GM12878 (cell line): ENCODE measurements around the gene CAMKMT. TPM values are rescaled to one million over a fixed set of nuclear protein-coding genes. Genes with fewer than 3 reads are reported as not detected.

Experiments
- ATAC-seq: fragments of 200-7000 bp; cut with Tn5 transposase; 3 replicates; pipeline ENCODE4 v1.9.1; 2020; ENCODE audit warnings: mild to moderate bottlenecking, moderate library complexity
- BruUV-seq: library from RNA; stranded (reverse); fragments of 400-500 nt; replicated peaks from 2 replicates; lab custom pipeline; 2021; lab: Mats Ljungman, UMichigan
- CTCF ChIA-PET: fragments of 300-600 bp; sonication (Branson Sonifier 250); formaldehyde crosslinking; extraction: SDS; loops from one replicate; lab custom pipeline; 2021; ENCODE audit warnings: inconsistent platforms; lab: Yijun Ruan, JAX
- POLR2A ChIA-PET: fragments of 350-600 bp; formaldehyde crosslinking; extraction: SDS; loops from one replicate; lab custom pipeline; 2021; ENCODE audit warnings: inconsistent platforms; lab: Charles Lee
- RAD21 ChIA-PET: fragments of 300-600 bp; sonication (Branson Sonifier 250); formaldehyde crosslinking; loops from one replicate; lab custom pipeline; 2023; ENCODE audit warnings: antibody characterized with exemption; ENCODE audit not compliant: unreplicated experiment; lab: Charles Lee
- SMC1A ChIA-PET: fragments of 300-600 bp; sonication (Branson Sonifier 250); formaldehyde crosslinking; loops from one replicate; lab custom pipeline; 2023; ENCODE audit not compliant: unreplicated experiment, uncharacterized antibody; lab: Charles Lee
- DNase-seq: peaks from one replicate; pipeline ENCODE4 v3.0.0-alpha.2; 2011; ENCODE audit warnings: low read depth, low spot score
- FAIRE-seq: peaks from 3 replicates; lab custom pipeline; 2011; peaks lifted over from hg19 to GRCh38; lab: Jason Lieb, UNC
- H2AFZ ChIP-seq: 2 replicates; pipeline ENCODE4 v1.6.0; 2011; ENCODE audit warnings: low read depth, low read length, control low read depth; ENCODE audit not compliant: control insufficient read depth
- H3K27ac ChIP-seq: 2 replicates; pipeline ENCODE4 v1.5.1; 2011; ENCODE audit warnings: control low read depth; ENCODE audit not compliant: control insufficient read depth, insufficient read depth
- H3K27me3 ChIP-seq, 2 experiments: replicated peaks in 1 of 2; 2 replicates each; pipeline versions ENCODE4 v1.6.0 to v1.6.1; 2011; ENCODE audit warnings: low read length in 1 of 2; ENCODE audit not compliant: control insufficient read depth in 2 of 2, insufficient read depth in 2 of 2
- H3K36me3 ChIP-seq, 2 experiments: 2 replicates each; pipeline ENCODE4 v1.5.1; 2011; ENCODE audit warnings: low read length in 1 of 2; ENCODE audit not compliant: control insufficient read depth in 2 of 2, insufficient read depth in 2 of 2
- H3K4me1 ChIP-seq: 2 replicates; pipeline ENCODE4 v1.6.1; 2011; ENCODE audit warnings: mild to moderate bottlenecking, low read length, moderate library complexity, mixed read lengths; ENCODE audit not compliant: control insufficient read depth, insufficient read depth
- H3K4me2 ChIP-seq: 2 replicates; pipeline ENCODE4 v1.6.0; 2011; ENCODE audit warnings: control low read depth; ENCODE audit not compliant: control insufficient read depth, insufficient read depth
- H3K4me3 ChIP-seq: fragments of 200-600 bp; sonication (generic); 2 replicates; pipeline ENCODE4 v1.5.1; 2016
- H3K79me2 ChIP-seq: 2 replicates; pipeline ENCODE4 v1.6.0; 2011; ENCODE audit warnings: low read length; ENCODE audit not compliant: control insufficient read depth, insufficient read depth
- H3K9ac ChIP-seq: 2 replicates; pipeline ENCODE4 v1.8.0; 2011; ENCODE audit warnings: low read length, control low read depth, mixed read lengths; ENCODE audit not compliant: control insufficient read depth, insufficient read depth
- H3K9me3 ChIP-seq: replicated peaks from 3 replicates; pipeline ENCODE4 v1.5.1; 2011; ENCODE audit warnings: mild to moderate bottlenecking, low read length; ENCODE audit not compliant: control insufficient read depth, insufficient read depth
- H4K20me1 ChIP-seq: 2 replicates; pipeline ENCODE4 v1.6.0; 2011; ENCODE audit not compliant: control insufficient read depth, insufficient read depth
- BRCA1 ChIP-seq: IDR thresholded peaks from 2 replicates; pipeline ENCODE4 v1.6.1; 2011; ENCODE audit warnings: low read depth, low read length, improper control_type of control experiment
- ETV6 ChIP-seq, 2 experiments: fragments of 450-650 bp in 1 of 2; IDR thresholded peaks in 1 of 2; conservative IDR thresholded peaks in 1 of 2; 2 replicates each; pipeline ENCODE4 v1.6.1; 2014; ENCODE audit warnings: antibody characterized with exemption in 1 of 2, borderline replicate concordance in 1 of 2, low read depth in 1 of 2, mild to moderate bottlenecking in 1 of 2, moderate library complexity in 1 of 2
- PAX5 ChIP-seq: IDR thresholded peaks from 2 replicates; pipeline ENCODE4 v1.6.1; 2011; ENCODE audit warnings: low read depth, low read length, borderline replicate concordance
- PAX8 ChIP-seq: fragments of 450-650 bp; IDR thresholded peaks from 2 replicates; pipeline ENCODE4 v1.6.1; 2017; ENCODE audit warnings: mild to moderate bottlenecking, moderate library complexity
- POU2F2 ChIP-seq: IDR thresholded peaks from 3 replicates; pipeline ENCODE4 v1.6.1; 2011; ENCODE audit warnings: low read depth, mild to moderate bottlenecking, low read length, borderline replicate concordance
- RBBP5 ChIP-seq: fragments of 200-600 bp; sonication (generic); conservative IDR thresholded peaks from 2 replicates; pipeline ENCODE4 v1.6.1; 2016
- YY1 ChIP-seq: IDR thresholded peaks from 2 replicates; pipeline ENCODE4 v1.6.1; 2011; ENCODE audit warnings: low read depth, mild to moderate bottlenecking, low read length
- ZNF217 ChIP-seq: fragments of 450-650 bp; IDR thresholded peaks from 2 replicates; pipeline ENCODE4 v1.6.1; 2017; ENCODE audit warnings: antibody characterized with exemption, mild to moderate bottlenecking
- ZNF384 ChIP-seq: IDR thresholded peaks from 2 replicates; pipeline ENCODE4 v1.6.1; 2012; ENCODE audit warnings: low read depth, mild to moderate bottlenecking, low read length, improper control_type of control experiment, borderline replicate concordance
- ZZZ3 ChIP-seq: IDR thresholded peaks from 2 replicates; pipeline ENCODE4 v1.6.1; 2011; ENCODE audit warnings: low read depth; ENCODE audit not compliant: control insufficient read depth, insufficient read length
- WGBS: methylation state at CpG from one replicate; pipeline ENCODE4 v1.1.6; 2016; ENCODE audit warnings: low lambda C conversion rate; ENCODE audit not compliant: insufficient replicate concordance, insufficient coverage; ENCODE audit errors: missing lambda C conversion rate; 5-methylcytosine and 5-hydroxymethylcytosine counted together
- in situ Hi-C: fragments of 300-500 bp; cut with MboI; formaldehyde crosslinking; loops from 9 replicates; pipeline ENCODE4 v1.14.3; 2018; ENCODE audit warnings: mixed read lengths
- intact Hi-C: fragments of 100-400 bp; cut with micrococcal nuclease; formaldehyde crosslinking; loops from one replicate; pipeline ENCODE4 v1.14.2; 2022; ENCODE audit not compliant: unreplicated experiment
- polyA plus RNA-seq, 11 experiments: library from polyadenylated mRNA; depleted of rRNA in 4 of 11; unstranded in 6 of 11; stranded (reverse) in 5 of 11; fragments of >200 nt; fragmentation: Nextera tagmentation in 4 of 11; fragmentation: Illumina TruSeq in 1 of 11; extraction: Ambion mirVana in 4 of 11; extraction: Trizol in 1 of 11; gene quantifications; 1 replicate in 1 of 11; 2 replicates in 10 of 11; pipeline versions ENCODE4 v1.2.1 to v1.2.3, GENCODE V29; 2011 to 2016; ENCODE audit warnings: inconsistent platforms in 2 of 11, missing spikeins in 2 of 11, low read depth in 1 of 11
- total RNA-seq, 4 experiments: library from RNA; depleted of rRNA in 3 of 4; stranded (reverse); fragments of >200 nt in 3 of 4; fragmentation: Illumina TruSeq in 1 of 4; extraction: Trizol in 1 of 4; gene quantifications; 2 replicates each; pipeline versions ENCODE4 v1.2.1 to v1.2.3, GENCODE V29; 2013 to 2021
- TF ChIP-seq, protein P1 (sequence below): IDR thresholded peaks from 2 replicates; pipeline ENCODE4 v1.6.1; 2011; ENCODE audit warnings: low read depth, mild to moderate bottlenecking, low read length, moderate library complexity, borderline replicate concordance; ENCODE audit errors: extremely low read depth
- TF ChIP-seq, protein P2 (sequence below): IDR thresholded peaks from 2 replicates; pipeline ENCODE4 v1.6.1; 2012; ENCODE audit warnings: low read depth, low read length, improper control_type of control experiment
- TF ChIP-seq, protein P3 (sequence below), 3 experiments: IDR thresholded peaks in 2 of 3; conservative IDR thresholded peaks in 1 of 3; 2 replicates each; pipeline ENCODE4 v1.5.1; 2011; ENCODE audit warnings: low read depth in 3 of 3, low read length in 3 of 3, mild to moderate bottlenecking in 3 of 3, control low read depth in 2 of 3, moderate library complexity in 2 of 3, inconsistent platforms in 1 of 3, mixed read lengths in 1 of 3; ENCODE audit not compliant: control insufficient read depth in 2 of 3, insufficient read depth in 1 of 3; ENCODE audit errors: extremely low read depth in 1 of 3
- TF ChIP-seq, protein P4 (sequence below): IDR thresholded peaks from 2 replicates; pipeline ENCODE4 v1.6.1; 2012; ENCODE audit warnings: mild to moderate bottlenecking, low read depth, low read length
- TF ChIP-seq, protein P5 (sequence below): IDR thresholded peaks from 2 replicates; pipeline ENCODE4 v1.6.1; 2011; ENCODE audit warnings: low read depth, low read length, improper control_type of control experiment, borderline replicate concordance

CAMKMT gene
- total and polyA plus RNA-seq, 10 of the 15 experiments (the other 5 are each of a cell fraction or from before 2014, with no cell fraction given): 2.7 to 16.0 (median 11.8) TPM

DNA sequence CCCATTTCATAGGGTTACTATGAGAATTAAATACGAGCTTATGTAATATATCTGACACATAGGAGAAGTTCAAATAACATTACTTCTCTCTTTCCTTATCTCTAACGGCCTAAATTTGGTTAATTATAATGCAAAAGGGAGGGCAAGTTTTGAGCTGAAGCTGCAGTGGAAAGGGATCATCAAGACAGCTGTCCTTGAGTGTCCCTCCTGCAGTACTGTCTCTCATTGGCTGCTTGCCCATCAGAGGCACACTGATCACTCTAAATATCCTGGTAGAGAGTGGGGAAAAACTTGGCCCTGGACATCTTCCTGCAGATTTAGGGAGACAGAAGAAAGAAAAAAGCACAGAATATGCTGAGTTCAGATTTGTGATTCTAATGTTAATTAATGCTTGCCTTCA lies 186.0 kb downstream of the CAMKMT start:
- H3K4me1 ChIP-seq: peaks cover 5% of the 10 kb centered on the region
- WGBS: 46% methylated on average over 2 of the region's 2 CpGs
- TF ChIP-seq RBBP5 (no peak), ZNF384 (no peak), ZNF217 (no peak), BRCA1 (no peak), PAX5 (no peak), POU2F2 (no peak), PAX8 (no peak), ZZZ3 (no peak), ETV6 (conservative IDR thresholded peaks at IDR 0.05 in 1 of 2, IDR thresholded peaks at IDR 0.05 in 1 of 2; ENCODE audit: borderline replicate concordance in 1 of 2, low read depth in 1 of 2) (no peak), YY1 (no peak)
- TF ChIP-seq, protein P1, sequence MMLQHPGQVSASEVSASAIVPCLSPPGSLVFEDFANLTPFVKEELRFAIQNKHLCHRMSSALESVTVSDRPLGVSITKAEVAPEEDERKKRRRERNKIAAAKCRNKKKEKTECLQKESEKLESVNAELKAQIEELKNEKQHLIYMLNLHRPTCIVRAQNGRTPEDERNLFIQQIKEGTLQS: no peak
- TF ChIP-seq, protein P2, sequence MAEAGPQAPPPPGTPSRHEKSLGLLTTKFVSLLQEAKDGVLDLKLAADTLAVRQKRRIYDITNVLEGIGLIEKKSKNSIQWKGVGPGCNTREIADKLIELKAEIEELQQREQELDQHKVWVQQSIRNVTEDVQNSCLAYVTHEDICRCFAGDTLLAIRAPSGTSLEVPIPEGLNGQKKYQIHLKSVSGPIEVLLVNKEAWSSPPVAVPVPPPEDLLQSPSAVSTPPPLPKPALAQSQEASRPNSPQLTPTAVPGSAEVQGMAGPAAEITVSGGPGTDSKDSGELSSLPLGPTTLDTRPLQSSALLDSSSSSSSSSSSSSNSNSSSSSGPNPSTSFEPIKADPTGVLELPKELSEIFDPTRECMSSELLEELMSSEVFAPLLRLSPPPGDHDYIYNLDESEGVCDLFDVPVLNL: no peak
- TF ChIP-seq, protein P3, sequence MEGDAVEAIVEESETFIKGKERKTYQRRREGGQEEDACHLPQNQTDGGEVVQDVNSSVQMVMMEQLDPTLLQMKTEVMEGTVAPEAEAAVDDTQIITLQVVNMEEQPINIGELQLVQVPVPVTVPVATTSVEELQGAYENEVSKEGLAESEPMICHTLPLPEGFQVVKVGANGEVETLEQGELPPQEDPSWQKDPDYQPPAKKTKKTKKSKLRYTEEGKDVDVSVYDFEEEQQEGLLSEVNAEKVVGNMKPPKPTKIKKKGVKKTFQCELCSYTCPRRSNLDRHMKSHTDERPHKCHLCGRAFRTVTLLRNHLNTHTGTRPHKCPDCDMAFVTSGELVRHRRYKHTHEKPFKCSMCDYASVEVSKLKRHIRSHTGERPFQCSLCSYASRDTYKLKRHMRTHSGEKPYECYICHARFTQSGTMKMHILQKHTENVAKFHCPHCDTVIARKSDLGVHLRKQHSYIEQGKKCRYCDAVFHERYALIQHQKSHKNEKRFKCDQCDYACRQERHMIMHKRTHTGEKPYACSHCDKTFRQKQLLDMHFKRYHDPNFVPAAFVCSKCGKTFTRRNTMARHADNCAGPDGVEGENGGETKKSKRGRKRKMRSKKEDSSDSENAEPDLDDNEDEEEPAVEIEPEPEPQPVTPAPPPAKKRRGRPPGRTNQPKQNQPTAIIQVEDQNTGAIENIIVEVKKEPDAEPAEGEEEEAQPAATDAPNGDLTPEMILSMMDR (IDR thresholded peaks at IDR 0.05 in 2 of 3, conservative IDR thresholded peaks at IDR 0.05 in 1 of 3; ENCODE audit: control insufficient read depth in 2 of 3, extremely low read depth in 1 of 3, insufficient read depth in 1 of 3, low read depth in 3 of 3, low read length in 3 of 3): no peak
- TF ChIP-seq, protein P4, sequence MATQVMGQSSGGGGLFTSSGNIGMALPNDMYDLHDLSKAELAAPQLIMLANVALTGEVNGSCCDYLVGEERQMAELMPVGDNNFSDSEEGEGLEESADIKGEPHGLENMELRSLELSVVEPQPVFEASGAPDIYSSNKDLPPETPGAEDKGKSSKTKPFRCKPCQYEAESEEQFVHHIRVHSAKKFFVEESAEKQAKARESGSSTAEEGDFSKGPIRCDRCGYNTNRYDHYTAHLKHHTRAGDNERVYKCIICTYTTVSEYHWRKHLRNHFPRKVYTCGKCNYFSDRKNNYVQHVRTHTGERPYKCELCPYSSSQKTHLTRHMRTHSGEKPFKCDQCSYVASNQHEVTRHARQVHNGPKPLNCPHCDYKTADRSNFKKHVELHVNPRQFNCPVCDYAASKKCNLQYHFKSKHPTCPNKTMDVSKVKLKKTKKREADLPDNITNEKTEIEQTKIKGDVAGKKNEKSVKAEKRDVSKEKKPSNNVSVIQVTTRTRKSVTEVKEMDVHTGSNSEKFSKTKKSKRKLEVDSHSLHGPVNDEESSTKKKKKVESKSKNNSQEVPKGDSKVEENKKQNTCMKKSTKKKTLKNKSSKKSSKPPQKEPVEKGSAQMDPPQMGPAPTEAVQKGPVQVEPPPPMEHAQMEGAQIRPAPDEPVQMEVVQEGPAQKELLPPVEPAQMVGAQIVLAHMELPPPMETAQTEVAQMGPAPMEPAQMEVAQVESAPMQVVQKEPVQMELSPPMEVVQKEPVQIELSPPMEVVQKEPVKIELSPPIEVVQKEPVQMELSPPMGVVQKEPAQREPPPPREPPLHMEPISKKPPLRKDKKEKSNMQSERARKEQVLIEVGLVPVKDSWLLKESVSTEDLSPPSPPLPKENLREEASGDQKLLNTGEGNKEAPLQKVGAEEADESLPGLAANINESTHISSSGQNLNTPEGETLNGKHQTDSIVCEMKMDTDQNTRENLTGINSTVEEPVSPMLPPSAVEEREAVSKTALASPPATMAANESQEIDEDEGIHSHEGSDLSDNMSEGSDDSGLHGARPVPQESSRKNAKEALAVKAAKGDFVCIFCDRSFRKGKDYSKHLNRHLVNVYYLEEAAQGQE: no peak
- TF ChIP-seq, protein P5, sequence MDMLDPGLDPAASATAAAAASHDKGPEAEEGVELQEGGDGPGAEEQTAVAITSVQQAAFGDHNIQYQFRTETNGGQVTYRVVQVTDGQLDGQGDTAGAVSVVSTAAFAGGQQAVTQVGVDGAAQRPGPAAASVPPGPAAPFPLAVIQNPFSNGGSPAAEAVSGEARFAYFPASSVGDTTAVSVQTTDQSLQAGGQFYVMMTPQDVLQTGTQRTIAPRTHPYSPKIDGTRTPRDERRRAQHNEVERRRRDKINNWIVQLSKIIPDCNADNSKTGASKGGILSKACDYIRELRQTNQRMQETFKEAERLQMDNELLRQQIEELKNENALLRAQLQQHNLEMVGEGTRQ: no peak

More for the DNA sequence above, 186.0 kb downstream of the CAMKMT start:
- Histone ChIP-seq H3K4me3 (no peak overlapping the region), H3K4me2 (no peak overlapping the region), H3K36me3 (no peaks in the 10 kb centered on the region), H3K27ac (no peak overlapping the region), H3K9me3 (no peaks in the 10 kb centered on the region), H4K20me1 (no peaks in the 10 kb centered on the region), H2AFZ (no peak overlapping the region), H3K9ac (no peak overlapping the region), H3K79me2 (no peaks in the 10 kb centered on the region), H3K27me3 (no peaks in the 10 kb centered on the region)
- ChIA-PET RAD21 (interaction anchor here (0.6 to 2.2 kb wide), 9 partner anchors 32 to 224 kb away, joined by 3 to 10 read pairs (median 3); no protein-coding TSS in a partner anchor), POLR2A (no interaction called here), SMC1A (interaction anchor here (0.5 to 4.9 kb wide), 21 partner anchors 10 to 471 kb away, joined by 3 to 19 read pairs (median 5); no protein-coding TSS in a partner anchor), CTCF (interaction anchor here (0.9 to 2.9 kb wide), 5 partner anchors 13 to 504 kb away, joined by 3 to 17 read pairs (median 4); no protein-coding TSS in a partner anchor)
- no peak for FAIRE-seq
- no peak for ATAC-seq
- DNase-seq: no peak
- BruUV-seq: no TSS peak
- intact Hi-C loops (no loop called here), in situ Hi-C loops (no loop called here)
